Mesothelial cell of epicardium (in vitro differentiated cells): ENCODE data around the gene TNIP2. TPM values are rescaled to one million over a fixed set of nuclear protein-coding genes. Genes with fewer than 3 reads are reported as not detected.

ENCODE experiments used
- DNase-seq, 2 experiments: peaks; one replicate each; pipeline ENCODE4 v3.0.0; 2021; ENCODE audit warnings: low spot score in 2 of 2; ENCODE audit not compliant: unreplicated experiment in 2 of 2
- H3K27ac Mint-ChIP-seq: 2 replicates; pipeline ENCODE4 v1.8.0; 2021; ENCODE audit warnings: mixed read lengths
- H3K27me3 Mint-ChIP-seq: 2 replicates; pipeline ENCODE4 v1.8.0; 2021; ENCODE audit warnings: low read depth, mixed read lengths
- H3K36me3 Mint-ChIP-seq: 2 replicates; pipeline ENCODE4 v1.8.0; 2021; ENCODE audit warnings: mixed read lengths
- H3K4me1 Mint-ChIP-seq: 2 replicates; pipeline ENCODE4 v1.8.0; 2021; ENCODE audit warnings: mixed read lengths
- H3K4me3 Mint-ChIP-seq: 2 replicates; pipeline ENCODE4 v1.8.0; 2021; ENCODE audit warnings: mild to moderate bottlenecking, moderate library complexity, mixed read lengths
- H3K9me3 Mint-ChIP-seq: 2 replicates; pipeline ENCODE4 v1.8.0; 2021; ENCODE audit warnings: mixed read lengths
- CTCF ChIP-seq: fragments of 200-600 bp; sonication (generic); IDR thresholded peaks from one replicate; pipeline ENCODE4 v1.5.0; 2021; ENCODE audit warnings: antibody characterized with exemption; ENCODE audit not compliant: unreplicated experiment
- total RNA-seq: library from RNA; stranded (reverse); gene quantifications from 3 replicates; pipeline ENCODE4 v1.2.1, GENCODE V29; 2021

TNIP2 gene
- total RNA-seq, 1 donor from 2014 or later, result 25.0 TPM

GRCh38 chr4:2788101-2788500, 32.0 kb upstream of the TNIP2 start:
- no peak overlapping the region for H3K4me3 Mint-ChIP-seq
- H3K36me3 Mint-ChIP-seq, result no peaks in the 10 kb centered on the region
- peaks cover 5% of the 10 kb centered on the region for H3K4me1 Mint-ChIP-seq
- peaks cover 9% of the 10 kb centered on the region for H3K27me3 Mint-ChIP-seq
- no peak for DNase-seq
- H3K27ac Mint-ChIP-seq, result no peak overlapping the region
- TF ChIP-seq CTCF, result no peak
- peaks cover 9% of the 10 kb centered on the region for H3K9me3 Mint-ChIP-seq

GRCh38 chr4:2787230-2788100, 31.3 kb upstream of the TNIP2 start:
- H3K27me3 Mint-ChIP-seq, result peaks cover 14% of the 10 kb centered on the region
- no peaks in the 10 kb centered on the region for H3K36me3 Mint-ChIP-seq
- peaks cover 5% of the 10 kb centered on the region for H3K4me1 Mint-ChIP-seq
- TF ChIP-seq CTCF, result no peak
- no peak overlapping the region for H3K27ac Mint-ChIP-seq
- no peak overlapping the region for H3K4me3 Mint-ChIP-seq
- H3K9me3 Mint-ChIP-seq, result peaks cover 9% of the 10 kb centered on the region
- no peak for DNase-seq

DNA sequence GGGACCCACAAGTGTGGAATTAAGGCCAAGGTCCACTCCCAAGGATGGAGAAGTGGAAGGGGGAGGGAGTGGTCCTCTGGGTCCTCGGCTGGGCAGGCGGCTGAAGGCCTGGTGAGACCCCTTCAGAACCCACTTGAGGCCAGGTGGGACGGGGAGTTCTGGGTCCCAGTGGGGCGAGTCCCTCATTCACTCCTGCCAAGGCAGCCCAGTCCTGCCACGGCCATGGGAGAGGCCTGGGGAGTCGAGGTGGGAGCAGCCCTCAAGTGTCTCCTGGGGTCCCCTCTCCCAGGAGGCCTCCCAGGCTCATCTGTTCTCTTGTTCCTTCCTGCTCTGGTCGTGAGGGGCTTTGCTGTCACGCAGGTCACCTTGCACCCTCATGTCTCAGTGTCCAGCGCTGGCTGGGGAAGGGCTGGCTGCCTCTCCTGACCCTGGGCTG, 30.7 kb upstream of the TNIP2 start:
- Mint-ChIP-seq H3K27me3 (peaks cover 14% of the 10 kb centered on the region), H3K27ac (no peak overlapping the region), H3K4me3 (no peak overlapping the region), H3K36me3 (no peaks in the 10 kb centered on the region), H3K4me1 (peaks cover 5% of the 10 kb centered on the region), H3K9me3 (peaks cover 9% of the 10 kb centered on the region)
- no peak for TF ChIP-seq CTCF
- no peak for DNase-seq

DNA sequence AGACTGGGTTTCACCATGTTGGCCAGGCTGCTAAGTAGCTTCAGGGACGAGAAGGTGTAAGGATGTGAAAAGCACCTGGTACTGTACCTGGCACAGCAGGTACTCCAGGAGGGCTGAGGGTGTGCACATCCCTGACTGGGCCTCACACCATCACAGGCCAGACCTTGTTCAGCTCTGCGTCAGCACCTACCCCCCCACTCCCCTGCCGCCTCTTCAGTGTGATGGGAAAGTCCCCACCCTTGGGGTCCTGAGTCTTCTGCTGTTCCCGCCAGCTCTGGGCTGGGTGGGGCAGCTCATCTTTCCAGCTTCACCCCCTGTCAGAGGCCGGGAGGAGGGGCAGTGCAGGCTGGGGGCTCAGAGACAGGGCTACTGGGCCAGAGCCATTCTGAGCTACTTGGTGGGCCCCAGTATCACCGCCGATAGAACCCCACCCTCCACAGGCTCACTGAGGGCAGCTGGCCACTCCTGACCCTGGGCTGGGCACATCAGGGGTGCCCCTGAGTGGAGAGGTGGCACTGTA, 30.1 kb upstream of the TNIP2 start:
- DNase-seq, result no peak
- Mint-ChIP-seq H3K27ac (no peak overlapping the region), H3K27me3 (peaks cover 14% of the 10 kb centered on the region), H3K4me3 (no peak overlapping the region), H3K4me1 (peaks cover 5% of the 10 kb centered on the region), H3K9me3 (peaks cover 10% of the 10 kb centered on the region), H3K36me3 (no peaks in the 10 kb centered on the region)
- no peak for TF ChIP-seq CTCF

GRCh38 chr4:2785613-2786012, 29.5 kb upstream of the TNIP2 start:
- no peak for DNase-seq
- peaks cover 12% of the 10 kb centered on the region for H3K9me3 Mint-ChIP-seq
- no peak overlapping the region for H3K4me3 Mint-ChIP-seq
- H3K27ac Mint-ChIP-seq, result no peak overlapping the region
- TF ChIP-seq CTCF, result no peak
- H3K4me1 Mint-ChIP-seq, result peaks cover under 1% of the 10 kb centered on the region
- no peaks in the 10 kb centered on the region for H3K36me3 Mint-ChIP-seq
- H3K27me3 Mint-ChIP-seq, result peaks cover 16% of the 10 kb centered on the region
